ENCODE results near the gene MAP3K2. TPM values are rescaled to one million over a fixed set of nuclear protein-coding genes. Genes with fewer than 3 reads are reported as not detected.

MAP3K2 gene
- total RNA-seq, 1 experiment from 2014 or later, result 54.6 TPM

- TF ChIP-seq EZH2 (IDR thresholded peaks at IDR 0.05; ENCODE audit: low read length, unreplicated experiment), result no peak
- no peak for TF ChIP-seq EZH2phosphoT487 (IDR thresholded peaks at IDR 0.05; ENCODE audit: borderline replicate concordance, low read length)
- TF ChIP-seq CTCF (conservative IDR thresholded peaks at IDR 0.05; ENCODE audit: low read depth, low read length), result no peak
- H3K9me2 ChIP-seq (replicated peaks; ENCODE audit: low read length), result no peaks in the 10 kb centered on the region
- CTCF ChIA-PET, result no interaction called here
- H3K9ac ChIP-seq (ENCODE audit: low read length), result no peak overlapping the region
- no TSS peak for BruUV-seq (replicated peaks)
- POLR2A ChIA-PET (ENCODE audit: unreplicated experiment), result no interaction called here
- peaks cover 4% of the 10 kb centered on the region; the same call in 1 of the 2 replicates for H3K36me3 ChIP-seq (ENCODE audit: low read depth, low read length)
- H2AFZ ChIP-seq (ENCODE audit: low read length), result no peak overlapping the region
- no peak overlapping the region for H3K4me2 ChIP-seq (ENCODE audit: low read length)
- no peaks in the 10 kb centered on the region for H4K20me1 ChIP-seq (ENCODE audit: low read length)
- no peaks in the 10 kb centered on the region for H3K9me3 ChIP-seq (ENCODE audit: low read length)
- DNase-seq (no peak), ATAC-seq (no peak)
- no peaks in the 10 kb centered on the region for H3K27me3 ChIP-seq (ENCODE audit: low read length)
- H3F3A ChIP-seq (ENCODE audit: low read length, unreplicated experiment), result no peaks in the 10 kb centered on the region
- no peaks in the 10 kb centered on the region for H3K79me2 ChIP-seq (ENCODE audit: low read length)
- intact Hi-C loops (cut with micrococcal nuclease), result no loop called here
- no peak overlapping the region for H3K27ac ChIP-seq (ENCODE audit: low read length)
- no peaks in the 10 kb centered on the region for H3K4me1 ChIP-seq (ENCODE audit: insufficient read depth, low read length)
- no peak overlapping the region for H3K4me3 ChIP-seq (ENCODE audit: low read length)
These were observed 55.4 kb downstream of the MAP3K2 start for GRCh38 chr2:127332335-127332734.

GRCh38 chr2:127330753-127331152 is 57.0 kb downstream of the MAP3K2 start:
- no peaks in the 10 kb centered on the region for H3K9me3 ChIP-seq (ENCODE audit: low read length)
- H4K20me1 ChIP-seq (ENCODE audit: low read length), result no peaks in the 10 kb centered on the region
- H3F3A ChIP-seq (ENCODE audit: low read length, unreplicated experiment), result no peaks in the 10 kb centered on the region
- no peaks in the 10 kb centered on the region for H3K9me2 ChIP-seq (replicated peaks; ENCODE audit: low read length)
- TF ChIP-seq EZH2phosphoT487 (IDR thresholded peaks at IDR 0.05; ENCODE audit: borderline replicate concordance, low read length), result no peak
- no peak for TF ChIP-seq CTCF (conservative IDR thresholded peaks at IDR 0.05; ENCODE audit: low read depth, low read length)
- no peak for TF ChIP-seq EZH2 (IDR thresholded peaks at IDR 0.05; ENCODE audit: low read length, unreplicated experiment)
- H3K27ac ChIP-seq (ENCODE audit: low read length), result no peak overlapping the region
- no peaks in the 10 kb centered on the region for H3K27me3 ChIP-seq (ENCODE audit: low read length)
- H3K79me2 ChIP-seq (ENCODE audit: low read length), result no peaks in the 10 kb centered on the region
- DNase-seq (no peak), ATAC-seq (no peak)
- no peaks in the 10 kb centered on the region for H3K4me1 ChIP-seq (ENCODE audit: insufficient read depth, low read length)
- H2AFZ ChIP-seq (ENCODE audit: low read length), result no peak overlapping the region
- ChIA-PET CTCF (no interaction called here), POLR2A (ENCODE audit: unreplicated experiment) (no interaction called here)
- no peak overlapping the region for H3K4me3 ChIP-seq (ENCODE audit: low read length)
- no peak overlapping the region for H3K4me2 ChIP-seq (ENCODE audit: low read length)
- H3K36me3 ChIP-seq (ENCODE audit: low read depth, low read length), result peaks cover 4% of the 10 kb centered on the region; the same call in 1 of the 2 replicates
- no TSS peak for BruUV-seq (replicated peaks)
- no peak overlapping the region for H3K9ac ChIP-seq (ENCODE audit: low read length)
- intact Hi-C loops (cut with micrococcal nuclease), result no loop called here

- H3K79me2 ChIP-seq (ENCODE audit: low read length), result no peaks in the 10 kb centered on the region
- no peak overlapping the region for H3K27ac ChIP-seq (ENCODE audit: low read length)
- no peak overlapping the region for H3K4me3 ChIP-seq (ENCODE audit: low read length)
- H3F3A ChIP-seq (ENCODE audit: low read length, unreplicated experiment), result no peaks in the 10 kb centered on the region
- H3K9me2 ChIP-seq (replicated peaks; ENCODE audit: low read length), result no peaks in the 10 kb centered on the region
- peaks cover 3% of the 10 kb centered on the region for H3K4me1 ChIP-seq (ENCODE audit: insufficient read depth, low read length)
- POLR2A ChIA-PET (ENCODE audit: unreplicated experiment), result no interaction called here
- no peaks in the 10 kb centered on the region for H3K27me3 ChIP-seq (ENCODE audit: low read length)
- H2AFZ ChIP-seq (ENCODE audit: low read length), result no peak overlapping the region
- BruUV-seq (replicated peaks), result no TSS peak
- H4K20me1 ChIP-seq (ENCODE audit: low read length), result no peaks in the 10 kb centered on the region
- H3K4me2 ChIP-seq (ENCODE audit: low read length), result no peak overlapping the region
- CTCF ChIA-PET, result no interaction called here
- TF ChIP-seq EZH2phosphoT487 (IDR thresholded peaks at IDR 0.05; ENCODE audit: borderline replicate concordance, low read length) (no peak), CTCF (conservative IDR thresholded peaks at IDR 0.05; ENCODE audit: low read depth, low read length) (no peak), EZH2 (IDR thresholded peaks at IDR 0.05; ENCODE audit: low read length, unreplicated experiment) (no peak)
- no peak overlapping the region for H3K9ac ChIP-seq (ENCODE audit: low read length)
- intact Hi-C loops (cut with micrococcal nuclease), result loop anchor here (5.0 kb wide), 1 partner anchor 56 kb away; no protein-coding TSS in a partner anchor
- DNase-seq (peak; percentile 15), ATAC-seq (no peak)
- peaks cover 16% of the 10 kb centered on the region for H3K36me3 ChIP-seq (ENCODE audit: low read depth, low read length)
- no peaks in the 10 kb centered on the region for H3K9me3 ChIP-seq (ENCODE audit: low read length)
These were observed 61.4 kb downstream of the MAP3K2 start for GRCh38 chr2:127326289-127326945.

Data from PC-3 (cell line).